Measurements from ENCODE around the gene RSBN1L.

DNA sequence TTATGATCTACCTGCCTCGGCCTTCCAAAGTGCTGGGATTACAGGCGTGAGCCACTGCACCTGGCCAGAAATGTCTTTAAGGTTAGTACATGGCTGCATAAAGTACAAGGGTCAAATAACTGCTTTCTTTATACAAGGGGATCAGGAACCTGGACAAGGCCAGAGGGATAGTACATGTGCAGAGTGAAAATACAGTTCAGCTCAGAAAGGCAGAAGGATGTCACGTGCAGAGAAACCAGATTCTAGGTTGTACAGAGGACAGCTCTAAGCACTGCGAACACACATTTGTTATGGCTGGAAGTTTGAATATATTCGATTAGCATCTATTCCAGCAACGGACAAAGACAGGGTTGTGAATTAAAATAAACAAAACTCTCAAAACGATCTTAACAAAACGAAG is 6.0 kb upstream of the RSBN1L start:
- TF ChIP-seq POLR2A (IDR thresholded peaks at IDR 0.05; ENCODE audit: low read length) (no peak), GATA1 (IDR thresholded peaks at IDR 0.05; ENCODE audit: low read depth, low read length) (no peak)
